ENCODE measurements around the gene SCUBE1. TPM values are rescaled to one million over a fixed set of nuclear protein-coding genes. Genes with fewer than 3 reads are reported as not detected.
A peak's percentile ranks its signal among the peaks of the same experiment; 100 is the strongest.

The SCUBE1 gene
- total RNA-seq, 4 donors from 2014 or later = 37.3 to 107 (median 75.9) TPM

DNA sequence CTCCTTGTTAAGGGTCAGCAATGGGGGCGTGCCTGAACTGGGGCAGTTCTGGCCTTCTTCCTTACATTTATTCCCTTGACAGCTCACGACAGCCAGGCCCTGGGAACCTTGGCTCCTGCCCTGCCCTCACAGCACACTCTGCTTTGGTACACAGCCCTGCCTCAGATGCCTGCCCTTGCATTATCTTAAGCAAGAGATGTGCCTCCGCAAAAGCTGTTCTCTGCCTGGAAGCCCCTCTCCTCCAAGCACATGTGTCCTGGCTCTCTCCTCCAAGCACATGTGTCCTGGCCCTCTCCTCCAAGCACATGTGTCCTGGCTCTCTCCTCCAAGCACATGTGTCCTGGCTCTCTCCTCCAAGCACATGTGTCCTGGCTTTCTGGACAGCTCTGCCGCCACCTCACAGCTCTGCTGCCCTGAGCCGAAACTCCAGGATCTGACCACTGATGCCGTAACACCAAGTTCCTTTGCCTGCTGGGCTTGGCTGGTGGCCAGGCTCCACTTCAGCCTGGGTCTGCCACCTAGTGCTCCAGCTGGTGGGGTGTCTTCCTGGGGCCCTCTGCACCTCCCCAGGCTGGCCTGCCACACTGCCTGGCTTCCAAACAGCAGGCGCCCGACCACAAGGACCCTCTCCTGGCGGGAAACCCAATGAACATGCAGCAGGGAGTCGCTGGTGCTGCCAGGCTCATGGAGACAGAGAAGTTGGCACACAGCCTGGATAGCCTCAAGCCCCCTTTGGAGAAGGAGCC is 53.0 kb downstream of the SCUBE1 start:
- Histone ChIP-seq H3K4me1 (peaks cover 9 to 86% (median 59%) of the 10 kb centered on the region in 3 donors), H3K27ac (peak overlapping the region; percentile 9 to 81 (median 61)), H3K4me3 (peak overlapping the region in 1 of 2 donors; percentile 18), H3K9me3 (no peaks in the 10 kb centered on the region), H3K27me3 (no peaks in the 10 kb centered on the region), H3K36me3 (peaks cover 0 to 18% of the 10 kb centered on the region in 2 donors)
- WGBS, 2 donors (ENCODE audit: low coverage in 1 of 2) = 18 to 21% methylated on average over 2 to 6 of the region's 10 CpGs
- ATAC-seq = peak; percentile 40
- TF ChIP-seq, protein P1, sequence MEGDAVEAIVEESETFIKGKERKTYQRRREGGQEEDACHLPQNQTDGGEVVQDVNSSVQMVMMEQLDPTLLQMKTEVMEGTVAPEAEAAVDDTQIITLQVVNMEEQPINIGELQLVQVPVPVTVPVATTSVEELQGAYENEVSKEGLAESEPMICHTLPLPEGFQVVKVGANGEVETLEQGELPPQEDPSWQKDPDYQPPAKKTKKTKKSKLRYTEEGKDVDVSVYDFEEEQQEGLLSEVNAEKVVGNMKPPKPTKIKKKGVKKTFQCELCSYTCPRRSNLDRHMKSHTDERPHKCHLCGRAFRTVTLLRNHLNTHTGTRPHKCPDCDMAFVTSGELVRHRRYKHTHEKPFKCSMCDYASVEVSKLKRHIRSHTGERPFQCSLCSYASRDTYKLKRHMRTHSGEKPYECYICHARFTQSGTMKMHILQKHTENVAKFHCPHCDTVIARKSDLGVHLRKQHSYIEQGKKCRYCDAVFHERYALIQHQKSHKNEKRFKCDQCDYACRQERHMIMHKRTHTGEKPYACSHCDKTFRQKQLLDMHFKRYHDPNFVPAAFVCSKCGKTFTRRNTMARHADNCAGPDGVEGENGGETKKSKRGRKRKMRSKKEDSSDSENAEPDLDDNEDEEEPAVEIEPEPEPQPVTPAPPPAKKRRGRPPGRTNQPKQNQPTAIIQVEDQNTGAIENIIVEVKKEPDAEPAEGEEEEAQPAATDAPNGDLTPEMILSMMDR (IDR thresholded peaks at IDR 0.05) = no peak
- TF ChIP-seq POLR2AphosphoS5 (IDR thresholded peaks at IDR 0.05) (peak; percentile 54), POLR2A (IDR thresholded peaks at IDR 0.05) (no peak)

- H3K9me3 ChIP-seq = no peaks in the 10 kb centered on the region
- H3K27ac ChIP-seq = peak overlapping the region; percentile 2 to 81 (median 61)
- no peaks in the 10 kb centered on the region for H3K27me3 ChIP-seq
- no peak for ATAC-seq
- peaks cover 9 to 86% (median 53%) of the 10 kb centered on the region in 3 donors for H3K4me1 ChIP-seq
- peak overlapping the region in 1 of 2 donors; percentile 18 for H3K4me3 ChIP-seq
- TF ChIP-seq POLR2AphosphoS5 (IDR thresholded peaks at IDR 0.05) (no peak), POLR2A (IDR thresholded peaks at IDR 0.05) (no peak), EP300 (IDR thresholded peaks at IDR 0.05) (no peak)
- TF ChIP-seq, protein P1 (IDR thresholded peaks at IDR 0.05) = no peak
- H3K36me3 ChIP-seq = peaks cover 0 to 20% of the 10 kb centered on the region in 2 donors
- WGBS, 2 donors (ENCODE audit: low coverage in 1 of 2) = 4 to 8% methylated on average over 1 to 5 of the region's 13 CpGs
Observed at GRCh38 chr22:43289531-43289963, 53.6 kb downstream of the SCUBE1 start.

- no peak for ATAC-seq
- Histone ChIP-seq H3K27ac (peak overlapping the region in 3 of 4 donors; percentile 41 to 81 (median 81)), H3K4me3 (peak overlapping the region in 1 of 2 donors; percentile 18), H3K4me1 (peaks cover 9 to 82% (median 47%) of the 10 kb centered on the region in 3 donors), H3K27me3 (no peaks in the 10 kb centered on the region), H3K36me3 (peaks cover 0 to 26% of the 10 kb centered on the region in 2 donors), H3K9me3 (no peaks in the 10 kb centered on the region)
- TF ChIP-seq, protein P1 (IDR thresholded peaks at IDR 0.05) = no peak
- no peak for TF ChIP-seq POLR2AphosphoS5 (IDR thresholded peaks at IDR 0.05)
- no peak for TF ChIP-seq EP300 (IDR thresholded peaks at IDR 0.05)
- no peak for TF ChIP-seq POLR2A (IDR thresholded peaks at IDR 0.05)
- 40 to 62% methylated on average over 1 to 5 of the region's 12 CpGs for WGBS, 2 donors (ENCODE audit: low coverage in 1 of 2)
Observed at GRCh38 chr22:43288807-43289420, 54.3 kb downstream of the SCUBE1 start.

DNA sequence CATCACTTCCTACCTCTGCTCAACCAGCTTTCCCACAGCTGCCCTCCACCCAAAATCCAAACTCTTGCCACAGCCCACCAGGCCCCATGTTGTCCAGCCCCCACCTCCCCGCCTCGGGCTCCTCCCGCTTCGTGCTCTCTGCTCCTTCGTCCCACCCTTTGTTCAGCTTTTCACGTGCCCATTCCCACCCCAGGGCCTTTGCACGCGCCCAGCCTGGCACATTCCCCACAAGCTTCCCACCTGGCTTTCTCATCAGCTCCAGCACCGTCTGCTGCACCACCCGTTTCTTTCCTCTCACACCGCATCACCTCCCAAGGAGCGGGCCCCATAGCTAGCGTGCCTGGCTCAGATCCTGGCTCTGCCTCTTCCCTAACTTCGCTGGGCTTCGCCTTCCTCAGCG is 54.8 kb downstream of the SCUBE1 start:
- 93 to 99% methylated on average over 12 to 15 of the region's 16 CpGs for WGBS, 2 donors (ENCODE audit: low coverage in 1 of 2)
- Histone ChIP-seq H3K9me3 (no peaks in the 10 kb centered on the region), H3K4me1 (peaks cover 9 to 77% (median 44%) of the 10 kb centered on the region in 3 donors), H3K4me3 (no peak overlapping the region), H3K27me3 (no peaks in the 10 kb centered on the region), H3K27ac (peak overlapping the region in 3 of 4 donors; percentile 41 to 81 (median 81)), H3K36me3 (peaks cover 0 to 26% of the 10 kb centered on the region in 2 donors)
- ATAC-seq = no peak
- TF ChIP-seq POLR2A (IDR thresholded peaks at IDR 0.05) (no peak), EP300 (IDR thresholded peaks at IDR 0.05) (no peak), POLR2AphosphoS5 (IDR thresholded peaks at IDR 0.05) (no peak)
- TF ChIP-seq, protein P1 (IDR thresholded peaks at IDR 0.05) = no peak

Measured in gastroesophageal sphincter (tissue), 4 donors.